B cell (primary cell): ENCODE results near the gene TTLL10.

Experiments
- EZH2 ChIP-seq: IDR thresholded peaks from 2 replicates; pipeline ENCODE4 v1.6.1; 2012; ENCODE audit warnings: borderline replicate concordance, low read depth, mild to moderate bottlenecking, moderate library complexity, low read length; ENCODE audit not compliant: insufficient read depth, poor library complexity, severe bottlenecking
- TF ChIP-seq, protein P1 (sequence below): fragments of 200-600 bp; IDR thresholded peaks from one replicate; pipeline ENCODE4 v1.8.0; 2022; ENCODE audit warnings: antibody characterized with exemption, mild to moderate bottlenecking

DNA sequence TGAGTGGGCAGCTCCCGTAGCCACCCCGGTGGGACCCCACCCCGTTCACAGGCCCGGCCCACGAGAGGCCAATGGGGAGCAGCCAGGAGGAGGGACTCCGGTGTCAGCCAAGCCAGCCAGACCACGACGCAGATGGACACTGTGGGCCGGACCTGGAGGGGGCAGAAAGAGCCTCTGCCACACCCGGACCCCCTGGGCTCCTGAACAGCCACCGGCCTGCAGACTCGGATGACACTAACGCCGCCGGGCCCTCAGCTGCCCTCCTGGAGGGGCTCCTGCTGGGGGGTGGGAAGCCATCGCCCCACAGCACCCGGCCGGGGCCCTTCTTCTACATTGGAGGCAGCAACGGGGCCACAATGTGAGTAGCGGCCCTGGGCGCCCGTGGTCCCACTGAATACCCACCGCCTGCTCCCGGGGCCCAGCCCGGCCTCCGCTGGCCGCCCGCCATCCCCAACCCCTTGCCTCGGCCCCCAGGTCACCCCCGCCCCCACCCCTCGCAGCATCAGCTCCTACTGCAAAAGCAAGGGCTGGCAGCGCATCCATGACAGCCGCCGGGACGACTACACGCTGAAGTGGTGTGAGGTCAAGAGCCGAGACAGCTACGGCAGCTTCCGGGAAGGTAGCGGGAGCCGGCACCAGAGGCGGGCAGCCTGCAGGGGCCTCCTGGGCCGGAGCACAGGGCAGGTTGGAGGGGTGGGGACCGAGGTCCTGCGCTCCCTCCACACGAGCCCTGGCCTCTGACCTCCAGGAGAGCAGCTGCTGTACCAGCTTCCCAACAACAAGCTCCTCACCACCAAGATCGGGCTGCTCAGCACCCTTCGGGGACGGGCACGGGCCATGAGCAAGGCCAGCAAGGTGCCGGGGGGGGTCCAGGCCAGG is 6.5 kb downstream of the TTLL10 start:
- TF ChIP-seq, protein P1, sequence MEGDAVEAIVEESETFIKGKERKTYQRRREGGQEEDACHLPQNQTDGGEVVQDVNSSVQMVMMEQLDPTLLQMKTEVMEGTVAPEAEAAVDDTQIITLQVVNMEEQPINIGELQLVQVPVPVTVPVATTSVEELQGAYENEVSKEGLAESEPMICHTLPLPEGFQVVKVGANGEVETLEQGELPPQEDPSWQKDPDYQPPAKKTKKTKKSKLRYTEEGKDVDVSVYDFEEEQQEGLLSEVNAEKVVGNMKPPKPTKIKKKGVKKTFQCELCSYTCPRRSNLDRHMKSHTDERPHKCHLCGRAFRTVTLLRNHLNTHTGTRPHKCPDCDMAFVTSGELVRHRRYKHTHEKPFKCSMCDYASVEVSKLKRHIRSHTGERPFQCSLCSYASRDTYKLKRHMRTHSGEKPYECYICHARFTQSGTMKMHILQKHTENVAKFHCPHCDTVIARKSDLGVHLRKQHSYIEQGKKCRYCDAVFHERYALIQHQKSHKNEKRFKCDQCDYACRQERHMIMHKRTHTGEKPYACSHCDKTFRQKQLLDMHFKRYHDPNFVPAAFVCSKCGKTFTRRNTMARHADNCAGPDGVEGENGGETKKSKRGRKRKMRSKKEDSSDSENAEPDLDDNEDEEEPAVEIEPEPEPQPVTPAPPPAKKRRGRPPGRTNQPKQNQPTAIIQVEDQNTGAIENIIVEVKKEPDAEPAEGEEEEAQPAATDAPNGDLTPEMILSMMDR, result no peak
- no peak for TF ChIP-seq EZH2
